ENCODE results near the gene RMND5A.

RMND5A gene

GRCh38 chr2:86794861-86795260 is 74.8 kb downstream of the RMND5A start:
- no peak for DNase-seq

DNA sequence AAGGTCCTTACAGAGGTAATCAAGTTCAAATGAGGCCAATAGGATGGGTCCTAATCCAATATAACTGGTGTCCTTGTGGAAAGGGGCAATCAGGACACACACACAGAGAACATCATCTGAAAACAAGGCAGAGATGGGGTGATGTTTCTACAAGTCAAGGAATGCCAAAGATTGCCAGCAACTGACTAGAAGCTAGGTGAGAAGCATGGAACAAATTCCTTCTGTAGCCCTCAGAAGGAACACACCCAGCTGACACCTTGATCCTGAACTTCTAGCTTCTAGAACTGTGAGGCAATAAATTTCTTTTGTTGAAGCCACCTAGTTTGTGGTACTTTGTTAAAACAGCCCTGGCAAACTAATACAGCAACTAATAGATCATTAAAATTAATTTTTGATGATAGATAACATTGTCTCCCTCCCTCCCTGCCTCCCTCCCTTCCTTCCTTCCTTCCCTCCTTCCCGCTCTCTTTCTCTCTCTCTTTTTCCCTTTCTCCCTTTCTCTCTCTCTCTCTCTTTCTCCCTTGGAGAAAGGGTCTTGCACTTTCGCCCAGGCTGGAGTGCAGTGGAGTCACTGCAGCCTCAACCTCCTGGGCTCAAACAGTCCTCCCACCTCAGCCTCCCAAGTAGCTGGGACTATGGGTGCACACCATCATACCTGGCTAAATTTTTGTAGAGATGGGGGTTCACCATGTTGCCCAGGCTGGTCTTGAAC is 80.9 kb downstream of the RMND5A start:
- no peak for DNase-seq

DNA sequence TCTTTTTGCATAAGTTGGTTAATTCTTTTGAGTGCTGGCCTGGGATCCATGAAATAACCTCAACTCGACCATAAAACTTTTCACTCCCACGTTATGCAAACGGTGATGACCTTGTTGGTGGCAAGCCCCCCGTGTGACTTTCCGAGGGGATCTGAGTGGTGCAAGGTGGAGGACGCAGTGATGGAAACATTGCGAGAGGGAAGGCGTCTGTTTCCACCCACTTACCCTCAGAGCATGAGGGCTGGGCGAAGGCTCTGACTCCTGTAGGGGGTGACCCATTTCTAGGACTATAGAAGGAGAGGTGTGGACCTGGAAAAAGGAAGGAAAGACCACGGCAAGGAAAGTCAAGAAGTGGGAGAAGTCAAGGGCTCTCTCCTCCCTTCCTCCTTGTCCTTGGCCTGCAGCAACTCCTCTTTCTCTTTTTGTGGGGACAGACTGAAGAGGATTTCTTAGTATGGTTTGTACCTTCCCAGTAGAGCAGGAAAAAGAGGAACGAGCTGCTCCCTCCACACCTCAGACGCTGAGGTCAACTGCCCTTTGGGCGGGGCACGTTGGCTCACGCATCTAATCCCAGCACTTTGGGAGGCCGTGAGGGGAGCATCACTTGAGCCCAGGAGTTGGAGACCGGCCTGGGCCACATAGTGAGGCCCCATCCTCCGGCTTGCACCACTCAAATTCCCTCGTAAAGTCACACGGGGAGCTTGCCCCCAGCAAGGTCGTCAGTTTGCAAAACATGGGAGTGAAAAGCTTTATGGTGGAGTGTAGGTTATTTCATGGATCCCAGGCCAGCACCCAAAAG is 86.2 kb downstream of the RMND5A start:
- peak in 1 of 2 experiments; percentile 32 for DNase-seq

DNA sequence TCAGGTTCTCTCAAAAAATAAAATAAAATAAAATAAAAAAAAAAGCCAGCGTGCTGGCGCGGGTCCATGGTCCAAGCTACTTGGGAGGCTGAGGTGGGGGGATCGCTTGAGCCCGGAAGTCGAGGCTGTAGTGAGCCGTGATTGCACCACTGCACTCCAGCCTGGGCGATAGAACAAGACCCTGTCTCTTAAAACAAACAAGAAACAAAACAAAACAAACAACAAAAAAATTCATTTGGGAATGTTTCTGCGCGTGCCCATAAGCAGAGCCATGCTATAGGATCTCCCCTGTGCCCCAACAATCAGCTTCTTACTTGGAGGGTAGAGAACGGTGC is 87.0 kb downstream of the RMND5A start:
- no peak for DNase-seq

DNA sequence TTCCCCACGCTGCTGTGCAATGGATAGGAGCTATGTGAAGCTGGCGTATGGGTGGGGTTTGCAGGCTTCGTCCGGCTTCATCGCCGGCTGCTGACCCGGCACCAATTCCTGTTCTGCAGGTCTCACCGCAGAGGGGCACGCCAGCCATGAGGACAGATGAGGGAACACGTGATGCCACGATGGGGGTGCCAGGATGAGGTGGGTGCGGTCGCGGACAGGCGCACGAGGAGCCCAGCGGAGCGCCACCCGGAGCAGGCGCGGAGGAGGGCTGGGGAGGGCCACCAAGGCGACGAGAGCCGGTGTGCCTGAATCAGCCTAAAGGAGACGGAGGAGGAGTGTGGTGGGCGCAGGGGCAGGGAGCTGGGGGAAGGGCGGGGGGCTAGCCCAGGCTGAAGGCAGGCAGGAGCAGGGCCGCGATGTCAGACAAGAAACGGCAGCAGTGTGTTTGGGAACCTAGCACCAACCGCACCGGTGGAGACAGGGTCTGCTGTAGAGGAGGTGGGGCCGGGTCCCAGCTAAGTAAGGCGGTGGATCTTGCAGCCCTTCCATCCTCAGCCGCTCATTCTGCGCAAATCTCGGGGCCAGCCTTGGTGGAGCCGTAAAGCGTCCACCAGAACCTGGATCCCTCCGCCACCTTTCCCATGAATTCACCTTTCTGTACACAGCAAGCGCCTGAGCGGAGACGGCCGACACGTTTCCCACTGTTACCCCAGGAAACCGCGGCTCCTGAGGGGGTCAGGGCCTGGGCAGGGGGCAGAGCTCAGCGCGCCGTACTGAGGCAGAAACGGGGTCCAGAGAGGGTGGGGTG is 87.6 kb downstream of the RMND5A start:
- DNase-seq: peak; percentile 70 to 74

DNA sequence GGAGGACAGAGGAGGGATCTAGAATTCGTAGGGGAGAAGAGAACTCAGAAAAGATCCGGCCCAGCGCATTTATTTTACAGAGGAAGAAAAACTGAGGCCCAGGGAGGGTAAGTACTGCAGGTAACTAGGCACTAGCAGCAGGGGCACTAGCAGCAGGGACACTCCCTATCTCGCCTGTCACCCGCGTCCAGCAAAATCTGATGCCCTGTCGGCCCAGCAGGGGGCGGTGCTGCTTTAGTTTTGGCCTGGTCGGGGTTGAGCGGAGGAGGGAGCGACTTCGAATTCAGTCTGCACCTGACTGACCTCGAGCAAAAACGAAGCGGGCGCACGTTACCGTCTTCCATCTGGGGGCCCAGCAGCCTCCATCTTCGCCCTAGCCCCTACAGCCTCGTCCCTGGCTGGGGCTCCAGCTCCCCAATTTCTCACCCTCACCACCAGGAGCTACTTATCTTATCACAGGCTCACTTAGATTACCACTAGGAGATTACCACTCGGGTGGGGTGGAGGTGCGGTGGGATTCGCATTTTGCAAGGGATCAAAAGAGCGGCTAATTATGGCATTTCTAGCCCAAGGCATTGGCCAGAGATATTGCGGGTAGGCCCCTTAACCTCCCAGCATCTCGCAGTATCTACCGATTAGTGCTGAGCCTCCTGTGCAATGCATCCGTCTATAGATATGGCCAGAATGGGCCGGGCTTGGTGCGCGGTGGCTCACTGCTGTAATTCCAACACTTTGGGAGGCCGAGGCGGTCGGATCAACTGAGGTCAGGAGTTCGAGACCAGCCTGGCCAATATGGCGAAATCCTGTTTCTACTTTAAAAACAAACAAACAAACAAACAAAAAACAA is 88.4 kb downstream of the RMND5A start:
- DNase-seq: peak; percentile 98 to 99

- DNase-seq: peak in 1 of 2 experiments; percentile 56
Observed at GRCh38 chr2:86809481-86810121, 89.5 kb downstream of the RMND5A start.

DNA sequence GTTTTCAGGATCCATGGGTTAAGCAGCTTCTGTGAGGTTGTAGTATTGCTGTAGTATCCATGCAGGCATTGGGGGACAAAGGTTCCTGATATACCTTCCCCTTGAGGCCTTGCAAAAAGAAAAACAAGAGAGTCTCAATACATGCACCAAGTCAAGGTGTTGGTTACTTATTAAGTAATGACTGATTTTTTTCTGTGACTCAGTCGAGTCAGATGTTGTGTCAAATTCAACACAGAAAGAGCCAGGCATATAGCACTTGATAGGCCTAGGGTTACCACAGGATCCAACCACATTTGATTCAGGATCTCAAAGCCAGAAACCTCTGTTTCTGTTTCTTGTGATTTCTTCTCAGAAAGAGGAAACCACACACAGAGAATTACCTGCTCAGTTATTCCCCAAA is 95.5 kb downstream of the RMND5A start:
- DNase-seq: no peak

DNA sequence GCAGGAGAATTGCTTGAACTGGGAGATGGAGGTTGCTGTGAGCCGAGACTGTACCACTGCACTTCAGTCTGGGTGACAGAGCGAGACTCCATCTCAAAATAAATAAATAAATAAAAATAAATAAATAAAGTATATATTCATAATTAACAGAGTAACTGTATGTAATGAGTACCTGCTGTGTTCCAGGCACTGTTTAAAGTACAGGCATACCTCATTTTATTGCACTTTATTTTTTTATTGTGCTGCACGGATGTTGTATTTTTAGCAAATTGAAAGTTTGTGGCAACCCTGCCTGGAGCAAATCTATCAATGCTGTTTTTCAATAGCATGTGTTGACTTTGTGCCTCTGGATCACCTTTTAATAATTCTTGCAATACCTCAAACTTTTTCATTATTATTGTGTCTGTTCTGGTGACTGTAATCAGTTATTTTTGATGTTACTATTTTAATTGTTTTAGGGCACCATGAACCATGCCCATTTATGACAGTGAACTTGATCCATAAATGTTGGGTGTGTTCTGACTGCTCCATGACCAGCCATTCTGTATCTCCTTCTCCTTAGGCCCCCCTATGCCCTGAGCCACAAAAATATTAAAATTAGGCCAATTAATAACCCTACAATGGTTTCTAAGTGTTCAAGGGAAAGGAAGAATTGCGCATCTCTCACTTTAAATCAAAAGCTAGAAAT is 98.2 kb downstream of the RMND5A start:
- no peak for DNase-seq

- no peak for DNase-seq
Observed at GRCh38 chr2:86818957-86819356, 98.9 kb downstream of the RMND5A start.

- DNase-seq: no peak
Observed at GRCh38 chr2:86821306-86821705, 101.2 kb downstream of the RMND5A start.

DNA sequence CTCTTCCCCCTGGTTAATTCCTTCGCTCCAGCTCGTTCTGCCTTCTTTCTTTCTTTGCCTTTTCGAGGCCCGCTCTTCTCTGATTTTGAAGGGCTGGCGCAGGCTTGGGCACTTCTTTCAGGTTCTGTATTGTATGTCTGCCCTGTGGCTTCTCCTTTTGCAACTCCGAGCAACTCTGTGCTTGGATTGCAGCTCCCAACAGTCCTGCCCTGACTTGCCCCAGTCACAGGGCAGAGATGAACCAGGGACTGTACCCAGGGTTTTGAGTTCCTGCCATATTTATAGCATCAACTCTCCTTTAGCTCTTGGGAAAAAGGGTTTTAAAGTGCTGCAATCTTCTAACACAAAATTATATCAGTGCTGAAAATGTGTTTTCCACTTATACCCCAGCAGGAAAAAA is 101.8 kb downstream of the RMND5A start:
- DNase-seq: no peak

GRCh38 chr2:86822668-86823345 is 102.7 kb downstream of the RMND5A start:
- no peak for DNase-seq

DNA sequence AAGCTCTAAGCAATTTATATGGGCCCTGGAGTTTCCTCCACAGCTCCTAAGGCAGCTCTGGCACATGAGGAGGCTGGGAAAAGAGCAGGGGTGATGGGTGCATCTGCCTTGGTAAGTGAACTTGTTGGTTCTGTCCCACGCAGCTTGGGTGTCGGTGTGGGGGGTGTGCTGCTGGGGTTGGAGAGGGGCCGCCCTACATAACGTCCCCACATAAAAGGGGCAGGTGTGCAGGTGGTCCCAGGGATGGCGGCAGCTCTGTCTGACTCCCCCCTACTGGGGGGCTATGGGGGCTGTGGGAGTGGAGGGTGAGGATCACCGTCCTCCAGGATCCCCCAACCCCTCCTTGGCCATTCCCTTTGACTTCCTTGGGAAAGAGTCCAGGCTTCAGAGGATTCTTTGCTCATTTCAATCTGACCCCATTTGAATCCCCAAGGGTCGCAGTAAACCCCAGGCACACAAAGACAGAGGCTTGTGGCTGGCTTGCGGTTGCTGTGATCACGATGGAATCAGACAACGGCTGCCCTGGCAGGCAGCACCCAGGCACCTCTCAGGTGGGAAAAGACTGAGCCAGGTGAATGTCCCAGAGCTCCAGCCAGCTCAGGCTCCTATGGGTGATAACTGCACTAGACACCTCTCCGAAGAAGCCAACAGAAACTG is 105.1 kb downstream of the RMND5A start:
- no peak for DNase-seq

GRCh38 chr2:86825693-86826381 is 105.7 kb downstream of the RMND5A start:
- DNase-seq: peak in 1 of 2 experiments; percentile 69

DNA sequence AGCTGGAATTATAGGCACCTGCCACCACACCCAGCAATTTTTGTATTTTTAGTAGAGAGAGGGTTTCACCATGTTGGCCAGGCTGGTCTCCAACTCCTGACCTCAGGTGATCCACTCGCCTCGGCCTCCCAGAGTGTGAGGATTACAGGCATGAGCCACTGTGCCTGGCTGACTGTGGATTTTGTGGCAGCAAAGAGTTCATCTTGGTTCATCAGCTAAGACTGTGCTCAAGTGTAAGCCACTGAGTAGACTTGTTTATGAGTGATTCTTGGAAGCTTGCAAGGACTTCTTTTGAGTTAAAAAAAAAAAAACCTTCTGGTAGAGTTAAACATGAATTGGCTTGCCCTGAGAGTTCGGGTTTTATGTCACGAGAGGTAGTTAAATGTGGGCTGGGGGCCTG is 106.9 kb downstream of the RMND5A start:
- DNase-seq: no peak

Data from activated T-cell treated with anti-CD3 and anti-CD28 coated beads, Interleukin-2, amount 50 U/mL, for 48 hours (primary cell).